Neuron (in vitro differentiated cells): Measurements from ENCODE around the gene SRGAP3.

Experiments
- H2AFZ ChIP-seq: one replicate; pipeline ENCODE4 v1.6.1; 2013; ENCODE audit warnings: low read depth, mild to moderate bottlenecking, inconsistent platforms, low read length, moderate library complexity
- H3K27me3 ChIP-seq: one replicate; pipeline ENCODE4 v1.6.1; 2013; ENCODE audit warnings: low read length; ENCODE audit not compliant: insufficient read depth
- H3K36me3 ChIP-seq: one replicate; pipeline ENCODE4 v1.6.1; 2013; ENCODE audit warnings: low read length; ENCODE audit not compliant: insufficient read depth
- H3K4me1 ChIP-seq: one replicate; pipeline ENCODE4 v1.6.1; 2013; ENCODE audit warnings: low read length; ENCODE audit not compliant: insufficient read depth
- H3K4me3 ChIP-seq: 2 replicates; pipeline ENCODE4 v1.5.1; 2013; ENCODE audit warnings: mild to moderate bottlenecking, low read length, moderate library complexity
- H3K9me3 ChIP-seq: one replicate; pipeline ENCODE4 v1.6.1; 2013; ENCODE audit warnings: low read length

SRGAP3 gene

DNA sequence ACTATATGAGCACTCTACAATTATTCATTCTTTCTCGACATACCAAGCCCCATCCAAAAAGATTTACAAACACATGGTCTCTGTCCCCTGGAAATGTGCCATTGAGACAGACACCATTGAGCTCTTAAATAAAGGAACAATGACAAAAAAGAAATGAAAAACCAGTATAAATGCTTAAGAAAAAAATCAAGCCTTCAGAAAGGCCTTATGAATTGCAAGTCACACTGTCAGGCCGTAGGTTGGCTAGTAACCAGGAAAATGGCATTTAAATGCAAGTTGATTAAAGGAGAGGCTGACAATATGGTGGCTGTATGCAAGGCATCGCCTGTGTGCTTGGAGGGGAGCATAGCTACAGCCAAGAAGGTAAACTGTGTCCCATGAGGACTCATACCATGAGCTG lies 49.7 kb downstream of the SRGAP3 start:
- Histone ChIP-seq H3K36me3 (no peaks in the 10 kb centered on the region), H3K27me3 (no peaks in the 10 kb centered on the region), H2AFZ (no peak overlapping the region), H3K4me1 (peaks cover 84% of the 10 kb centered on the region), H3K4me3 (no peak overlapping the region), H3K9me3 (peaks cover 2% of the 10 kb centered on the region)

DNA sequence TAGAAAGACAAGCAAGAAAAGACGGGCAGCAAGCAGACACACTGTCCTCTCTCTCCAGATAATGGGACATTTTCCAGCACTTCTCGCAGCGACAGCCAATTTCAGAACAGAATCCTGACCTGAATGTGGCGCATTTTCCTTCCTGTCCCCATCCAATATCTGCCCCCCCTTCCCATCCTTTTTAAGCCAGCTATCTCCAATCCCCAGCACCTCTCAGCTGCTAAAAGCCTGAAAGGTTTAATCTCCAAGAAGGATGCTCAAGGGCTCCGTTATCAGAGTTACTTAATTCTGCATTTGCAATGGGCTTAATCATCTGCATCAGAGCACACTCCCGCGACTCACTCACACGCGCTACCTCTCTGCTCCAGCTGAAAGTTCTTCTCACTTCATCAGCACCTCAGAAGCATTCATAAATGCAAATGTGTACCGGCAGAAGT lies 50.5 kb downstream of the SRGAP3 start:
- H3K4me3 ChIP-seq = peak overlapping the region; percentile 1
- H3K9me3 ChIP-seq = peaks cover 4% of the 10 kb centered on the region
- no peak overlapping the region for H2AFZ ChIP-seq
- no peaks in the 10 kb centered on the region for H3K27me3 ChIP-seq
- H3K4me1 ChIP-seq = peaks cover 76% of the 10 kb centered on the region
- peaks cover 5% of the 10 kb centered on the region for H3K36me3 ChIP-seq

DNA sequence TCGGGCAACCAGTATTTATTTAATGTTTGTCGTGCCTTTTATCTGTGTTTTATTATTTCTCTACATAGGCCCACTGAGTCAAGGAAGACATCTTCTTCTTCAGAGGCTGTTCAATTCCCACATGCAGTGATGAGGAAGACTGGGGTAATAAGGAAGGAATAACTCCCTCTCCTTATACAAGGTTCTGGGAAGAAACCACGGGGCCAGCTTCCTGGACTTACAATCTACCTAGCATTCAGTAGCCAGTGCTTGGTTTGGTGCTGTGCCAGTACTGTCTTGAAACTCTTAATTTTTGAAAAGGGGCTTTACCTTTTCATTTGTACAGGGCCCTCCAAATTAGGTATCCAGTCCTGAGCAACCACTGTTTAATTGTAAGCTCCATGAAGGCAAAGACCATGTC lies 51.2 kb downstream of the SRGAP3 start:
- Histone ChIP-seq H3K36me3 (peaks cover 10% of the 10 kb centered on the region), H3K4me1 (peaks cover 70% of the 10 kb centered on the region), H2AFZ (no peak overlapping the region)

DNA sequence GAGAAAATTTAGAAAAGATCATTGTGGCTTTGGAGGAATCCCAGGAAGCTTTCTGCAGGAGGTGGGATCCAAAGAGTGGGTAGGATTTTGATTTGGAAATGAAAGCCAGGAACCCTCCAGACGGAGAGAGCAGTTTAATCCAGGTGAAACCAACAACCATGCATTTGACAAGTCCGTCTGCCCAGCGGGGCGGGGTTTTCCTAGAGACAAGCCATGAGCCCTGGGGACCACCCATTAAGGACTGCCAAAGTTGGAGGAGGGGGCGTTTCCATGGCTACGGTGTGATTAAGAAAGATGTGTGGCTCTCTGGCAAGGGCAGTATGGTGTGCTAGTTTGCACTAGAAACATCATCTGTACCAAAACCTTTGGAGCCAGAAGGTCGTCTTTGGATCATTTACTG lies 53.4 kb downstream of the SRGAP3 start:
- peaks cover 48% of the 10 kb centered on the region for H3K4me1 ChIP-seq
- no peaks in the 10 kb centered on the region for H3K27me3 ChIP-seq
- H2AFZ ChIP-seq = no peak overlapping the region
- peaks cover 16% of the 10 kb centered on the region for H3K9me3 ChIP-seq
- peaks cover 23% of the 10 kb centered on the region for H3K36me3 ChIP-seq
- H3K4me3 ChIP-seq = no peak overlapping the region

More for the DNA sequence above, 51.2 kb downstream of the SRGAP3 start:
- Histone ChIP-seq H3K9me3 (peaks cover 7% of the 10 kb centered on the region), H3K27me3 (no peaks in the 10 kb centered on the region), H3K4me3 (no peak overlapping the region)

DNA sequence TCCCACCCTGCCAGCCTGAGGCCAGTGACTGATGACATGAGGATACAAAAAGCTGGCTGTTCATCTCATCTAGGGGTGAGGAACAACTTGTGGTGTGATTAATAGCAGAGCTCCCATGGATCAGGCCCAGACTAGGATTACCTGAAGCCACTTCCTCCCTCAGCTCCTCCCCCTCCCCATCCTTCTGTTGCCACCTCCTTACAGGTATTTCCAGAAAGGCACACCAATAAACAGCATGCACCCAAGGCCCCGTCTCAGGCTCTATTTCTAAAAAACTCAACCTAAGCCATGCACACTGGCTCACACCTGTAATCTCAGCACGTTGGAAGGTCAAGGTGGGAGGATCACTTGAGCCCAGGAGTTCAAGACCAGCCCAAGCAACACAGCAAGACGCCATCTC lies 54.1 kb downstream of the SRGAP3 start:
- no peaks in the 10 kb centered on the region for H3K27me3 ChIP-seq
- H3K4me1 ChIP-seq = peaks cover 46% of the 10 kb centered on the region
- no peak overlapping the region for H2AFZ ChIP-seq
- H3K36me3 ChIP-seq = peaks cover 23% of the 10 kb centered on the region
- peaks cover 16% of the 10 kb centered on the region for H3K9me3 ChIP-seq
- no peak overlapping the region for H3K4me3 ChIP-seq

DNA sequence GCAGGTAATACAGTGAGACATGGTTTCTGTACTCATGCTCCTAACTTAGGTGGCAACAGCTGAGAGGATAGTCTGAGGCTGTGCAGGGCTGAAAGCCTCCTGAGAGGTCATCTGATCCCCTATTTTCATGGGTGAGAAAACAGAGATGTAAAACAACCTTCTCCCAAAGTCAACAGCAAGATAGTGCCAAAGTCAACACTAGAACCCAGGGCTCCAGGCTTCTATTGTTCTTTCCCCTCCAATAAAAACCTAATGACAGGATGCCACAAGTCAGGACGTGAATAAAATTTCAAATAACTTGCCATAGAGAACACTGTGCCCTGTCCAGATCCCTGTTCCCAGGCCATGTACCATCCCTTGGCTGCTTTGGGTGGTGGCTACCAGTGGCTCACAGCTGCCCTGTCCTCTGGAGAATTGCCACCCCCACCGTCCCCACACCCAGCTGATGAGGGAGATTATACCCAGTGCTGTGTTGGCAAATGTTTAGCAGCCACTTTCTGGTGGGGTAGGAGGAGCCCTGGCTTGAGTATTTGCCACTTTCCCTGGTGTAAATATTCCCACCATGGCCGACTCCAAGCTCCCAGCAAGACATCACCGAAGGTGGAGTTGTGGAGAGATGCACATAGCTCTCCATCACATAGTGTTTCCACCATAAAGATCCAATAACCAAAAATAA lies 54.8 kb downstream of the SRGAP3 start:
- Histone ChIP-seq H3K27me3 (no peaks in the 10 kb centered on the region), H3K9me3 (peaks cover 16% of the 10 kb centered on the region), H3K36me3 (peaks cover 28% of the 10 kb centered on the region), H2AFZ (no peak overlapping the region), H3K4me1 (peaks cover 39% of the 10 kb centered on the region), H3K4me3 (no peak overlapping the region)

DNA sequence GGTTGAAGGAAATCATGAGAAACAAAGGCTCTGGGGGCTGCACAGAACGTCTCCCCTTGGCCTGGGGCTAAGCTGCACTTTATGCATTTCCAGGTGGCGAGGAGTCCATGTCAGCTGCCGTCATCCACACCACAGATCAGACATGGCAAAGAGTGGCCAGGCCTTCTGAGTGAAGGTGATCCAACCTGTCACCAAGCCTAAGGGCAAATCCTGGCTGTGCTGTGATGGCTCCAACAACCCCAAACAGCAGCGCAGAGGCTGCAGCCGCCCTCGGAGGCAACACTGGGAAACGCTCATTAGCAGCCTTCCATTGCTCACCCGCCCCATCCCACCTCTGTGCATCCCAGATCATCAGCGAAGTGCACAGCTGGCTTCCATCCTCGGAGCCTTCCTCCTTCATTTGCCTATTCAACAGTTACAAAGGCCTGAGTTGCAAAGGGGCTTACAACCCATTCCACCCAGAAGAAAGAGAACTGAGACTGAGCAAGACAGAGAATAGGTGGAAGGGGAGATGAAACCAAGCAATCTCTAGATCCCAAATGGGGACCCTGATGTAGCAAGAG lies 55.7 kb downstream of the SRGAP3 start:
- H2AFZ ChIP-seq = no peak overlapping the region
- H3K4me3 ChIP-seq = no peak overlapping the region
- no peaks in the 10 kb centered on the region for H3K27me3 ChIP-seq
- H3K9me3 ChIP-seq = peaks cover 16% of the 10 kb centered on the region
- H3K4me1 ChIP-seq = peaks cover 34% of the 10 kb centered on the region
- H3K36me3 ChIP-seq = peaks cover 28% of the 10 kb centered on the region

DNA sequence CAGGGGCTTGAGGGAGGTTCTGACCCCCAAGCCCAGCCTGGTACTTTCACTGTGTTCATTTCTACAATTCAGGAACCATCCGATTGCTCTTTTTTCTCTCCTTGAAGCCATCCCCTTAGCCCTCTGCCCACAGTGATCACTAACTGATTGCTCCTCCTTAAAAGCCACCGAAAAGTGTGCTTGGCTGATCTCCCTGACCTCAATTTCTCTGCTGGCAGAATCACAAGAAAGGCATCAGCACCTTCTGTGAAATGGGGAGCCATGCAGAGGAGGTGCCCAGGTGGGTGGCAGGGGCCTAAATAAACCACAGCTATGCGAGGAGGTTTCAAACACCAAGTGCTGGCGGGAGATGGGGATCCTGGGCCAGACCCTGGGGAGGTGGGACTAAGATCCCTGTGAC lies 56.2 kb downstream of the SRGAP3 start:
- H3K4me3 ChIP-seq = no peak overlapping the region
- no peak overlapping the region for H2AFZ ChIP-seq
- peaks cover 16% of the 10 kb centered on the region for H3K9me3 ChIP-seq
- peaks cover 28% of the 10 kb centered on the region for H3K36me3 ChIP-seq
- no peaks in the 10 kb centered on the region for H3K27me3 ChIP-seq
- H3K4me1 ChIP-seq = peaks cover 34% of the 10 kb centered on the region

DNA sequence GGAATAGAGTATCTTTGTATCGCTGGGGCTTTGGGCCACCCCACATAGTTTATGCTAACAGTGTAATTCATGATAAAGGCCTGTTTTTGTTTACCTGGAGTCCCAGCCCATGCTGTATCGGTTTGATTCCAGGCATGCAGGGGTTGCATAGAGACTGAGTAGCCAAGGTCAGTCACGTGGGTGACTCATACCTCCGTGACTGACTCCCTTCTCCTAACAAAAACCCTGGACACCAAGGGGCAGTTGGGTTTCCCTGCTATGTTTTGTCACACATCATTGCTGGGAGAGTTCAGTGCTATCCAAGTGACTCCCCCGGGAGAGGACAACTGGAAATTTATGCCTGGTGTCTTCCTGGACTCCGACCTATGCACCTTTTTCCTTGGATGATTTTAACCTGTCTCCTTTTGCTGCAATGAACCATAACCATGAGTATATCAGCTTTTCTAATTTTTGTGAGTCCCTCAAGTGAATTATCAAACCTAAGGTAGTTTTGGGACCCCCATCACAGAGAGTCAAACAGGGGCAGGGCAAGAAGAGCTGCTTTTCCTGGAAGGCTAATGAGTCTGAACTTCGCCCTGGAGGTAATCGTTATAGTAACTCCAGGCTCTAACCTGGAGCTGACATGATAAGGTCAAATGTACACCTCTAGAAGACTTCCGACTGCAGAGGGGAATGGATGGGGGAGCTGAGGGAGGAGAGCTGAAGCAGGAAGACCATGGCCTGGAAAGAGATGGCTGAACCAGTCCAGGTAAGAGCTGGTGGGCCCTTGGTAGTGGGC lies 57.0 kb downstream of the SRGAP3 start:
- Histone ChIP-seq H3K4me3 (no peak overlapping the region), H2AFZ (no peak overlapping the region), H3K4me1 (peaks cover 36% of the 10 kb centered on the region), H3K36me3 (peaks cover 28% of the 10 kb centered on the region), H3K9me3 (peaks cover 16% of the 10 kb centered on the region), H3K27me3 (no peaks in the 10 kb centered on the region)

DNA sequence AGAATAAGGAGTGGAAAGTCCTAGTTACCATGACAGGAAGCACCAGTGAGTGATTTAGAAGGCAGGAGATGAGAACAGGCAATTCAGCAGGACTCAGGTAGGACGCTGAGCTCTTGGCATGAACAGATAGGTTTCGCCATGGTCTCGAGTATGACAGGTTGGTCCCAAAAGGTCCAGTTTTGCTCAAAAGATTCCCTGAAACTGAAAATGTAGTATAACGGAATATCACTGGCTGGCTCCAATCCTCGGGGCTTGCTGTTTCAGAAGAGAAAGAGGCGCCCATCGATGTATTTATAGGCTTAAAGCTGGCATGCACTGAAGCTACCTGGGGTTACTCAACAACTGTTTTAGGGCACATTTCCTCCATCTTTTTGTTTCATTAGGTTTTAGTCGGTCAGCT lies 59.2 kb downstream of the SRGAP3 start:
- Histone ChIP-seq H3K36me3 (peaks cover 28% of the 10 kb centered on the region), H3K4me3 (no peak overlapping the region), H3K27me3 (no peaks in the 10 kb centered on the region), H3K9me3 (peaks cover 16% of the 10 kb centered on the region), H2AFZ (no peak overlapping the region), H3K4me1 (peaks cover 24% of the 10 kb centered on the region)

DNA sequence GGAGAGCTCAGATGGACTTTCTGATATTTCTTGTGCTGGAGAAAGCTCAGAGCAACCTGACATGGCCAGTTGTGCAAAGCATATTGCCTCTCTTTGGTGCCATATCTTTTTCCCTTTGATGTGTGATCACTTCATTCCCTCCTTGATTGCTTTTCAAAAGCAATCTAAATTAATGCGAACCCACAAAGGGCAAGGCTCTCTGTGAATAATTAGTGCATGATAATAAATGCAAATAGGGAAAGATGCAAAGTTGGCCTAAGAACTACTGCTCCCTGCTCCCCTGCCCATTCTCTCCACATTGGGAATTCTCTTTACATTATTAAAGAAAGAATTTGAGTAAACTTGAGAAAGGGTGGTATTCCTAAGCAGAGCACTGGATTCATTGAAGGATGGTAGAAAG lies 60.9 kb downstream of the SRGAP3 start:
- Histone ChIP-seq H3K9me3 (peaks cover 10% of the 10 kb centered on the region), H2AFZ (no peak overlapping the region), H3K27me3 (no peaks in the 10 kb centered on the region), H3K4me3 (no peak overlapping the region), H3K36me3 (peaks cover 20% of the 10 kb centered on the region), H3K4me1 (peaks cover 38% of the 10 kb centered on the region)

DNA sequence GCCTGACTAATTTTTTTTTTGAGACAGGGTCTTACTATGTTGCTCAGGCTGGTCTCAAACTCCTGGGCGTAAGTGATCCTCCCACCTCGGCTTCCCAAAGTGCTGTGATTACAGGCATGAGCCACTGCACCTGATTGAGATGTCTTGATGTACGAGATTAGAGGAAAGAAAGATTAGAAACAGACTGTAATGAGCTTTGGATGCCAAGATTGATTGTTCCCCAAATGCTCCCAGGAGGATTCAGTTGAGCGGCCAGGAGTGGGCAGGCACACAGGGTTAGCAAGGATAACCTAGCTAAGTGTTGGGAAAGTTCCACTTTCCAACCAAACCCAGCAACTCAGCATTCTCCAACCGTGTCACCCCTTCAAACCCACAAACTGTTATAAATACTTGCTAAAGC lies 63.7 kb downstream of the SRGAP3 start:
- H3K4me3 ChIP-seq = no peak overlapping the region

DNA sequence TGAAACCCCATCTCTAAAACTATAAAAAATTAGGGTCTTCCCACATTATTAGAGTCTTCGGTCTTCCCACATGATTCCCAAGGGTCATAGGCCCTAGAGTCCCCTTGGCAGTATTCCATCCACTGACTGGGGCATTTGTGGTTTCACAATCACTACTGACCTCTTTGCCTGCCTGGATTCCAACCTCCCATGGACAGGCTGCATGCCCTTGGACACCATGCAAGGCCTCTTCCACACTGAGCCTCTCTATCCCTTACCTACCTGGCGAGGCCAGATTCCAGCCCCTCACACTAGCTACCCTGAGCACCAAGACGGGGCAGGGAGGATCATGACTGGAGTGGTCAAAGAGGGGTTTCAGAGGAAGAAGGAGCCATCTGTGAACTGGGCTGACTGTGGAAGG lies 64.4 kb downstream of the SRGAP3 start:
- H3K27me3 ChIP-seq = no peaks in the 10 kb centered on the region
- no peak overlapping the region for H2AFZ ChIP-seq
- H3K36me3 ChIP-seq = peaks cover 8% of the 10 kb centered on the region
- H3K4me1 ChIP-seq = peaks cover 40% of the 10 kb centered on the region
- no peak overlapping the region for H3K4me3 ChIP-seq
- H3K9me3 ChIP-seq = no peaks in the 10 kb centered on the region

More for the DNA sequence above, 63.7 kb downstream of the SRGAP3 start:
- H3K27me3 ChIP-seq = no peaks in the 10 kb centered on the region
- no peaks in the 10 kb centered on the region for H3K9me3 ChIP-seq
- peaks cover 6% of the 10 kb centered on the region for H3K36me3 ChIP-seq
- H2AFZ ChIP-seq = no peak overlapping the region
- peaks cover 41% of the 10 kb centered on the region for H3K4me1 ChIP-seq
